ENCODE measurements around the gene NOXO1.
"Not testable (repeated sequence)": the region's sequence is repeated elsewhere in the genome, so short reads cannot be mapped to it uniquely, and the experiment has no call there.

The NOXO1 gene

GRCh38 chr16:1981398-1981836 lies at the start of gene NOXO1:
TSS of gene NOXO1 (minus strand) at chr16:1981469. CDS start at chr16:1981179, 290 bp downstream.
- no peak for DNase-seq (ENCODE audit: low read depth, low spot score)

GRCh38 chr16:2030036-2030435 lies 48.8 kb upstream of the NOXO1 start:
- DNase-seq (ENCODE audit: low read depth, low spot score) = no peak

- DNase-seq (ENCODE audit: low read depth, low spot score) = no peak
These were observed 48.1 kb upstream of the NOXO1 start for GRCh38 chr16:2029350-2029749.

- no peak for DNase-seq (ENCODE audit: low read depth, low spot score)
These were observed 47.5 kb upstream of the NOXO1 start for GRCh38 chr16:2028620-2029220.

- DNase-seq (ENCODE audit: low read depth, low spot score) = no peak
These were observed 46.9 kb upstream of the NOXO1 start for GRCh38 chr16:2028146-2028545.

- no peak for DNase-seq (ENCODE audit: low read depth, low spot score)
These were observed 46.0 kb upstream of the NOXO1 start for GRCh38 chr16:2027024-2028010.

- DNase-seq (ENCODE audit: low read depth, low spot score) = no peak
These were observed 45.3 kb upstream of the NOXO1 start, which contains the start of gene NHERF2 for GRCh38 chr16:2026461-2027023. TSS of gene NHERF2 (plus strand) at chr16:2026902. CDS start at chr16:2027006, 104 bp downstream.

- DNase-seq (ENCODE audit: low read depth, low spot score) = no peak
These were observed 44.7 kb upstream of the NOXO1 start for GRCh38 chr16:2025878-2026460.

GRCh38 chr16:2025251-2025650 lies 44.0 kb upstream of the NOXO1 start:
- DNase-seq (ENCODE audit: low read depth, low spot score) = no peak

- no peak for DNase-seq (ENCODE audit: low read depth, low spot score)
These were observed 42.8 kb upstream of the NOXO1 start for GRCh38 chr16:2024032-2024420.

GRCh38 chr16:2023092-2024031 lies 42.1 kb upstream of the NOXO1 start:
- DNase-seq (ENCODE audit: low read depth, low spot score) = no peak

GRCh38 chr16:2022723-2023091 lies 41.4 kb upstream of the NOXO1 start:
- no peak for DNase-seq (ENCODE audit: low read depth, low spot score)

GRCh38 chr16:2019921-2020831 lies 38.9 kb upstream of the NOXO1 start:
- DNase-seq (ENCODE audit: low read depth, low spot score) = no peak

- no peak for DNase-seq (ENCODE audit: low read depth, low spot score)
These were observed 38.2 kb upstream of the NOXO1 start, which contains the start of gene NPW for GRCh38 chr16:2019518-2019920. TSS of gene NPW (plus strand) at chr16:2019785.

GRCh38 chr16:2016407-2016922 lies 35.2 kb upstream of the NOXO1 start:
- no peak for DNase-seq (ENCODE audit: low read depth, low spot score)

- DNase-seq (ENCODE audit: low read depth, low spot score) = no peak
These were observed 34.6 kb upstream of the NOXO1 start for GRCh38 chr16:2015947-2016208.

- DNase-seq (ENCODE audit: low read depth, low spot score) = no peak
These were observed 34.1 kb upstream of the NOXO1 start for GRCh38 chr16:2015117-2015946.

- no peak for DNase-seq (ENCODE audit: low read depth, low spot score)
These were observed 32.3 kb upstream of the NOXO1 start for GRCh38 chr16:2013527-2013926.

GRCh38 chr16:2011726-2012125 lies 30.5 kb upstream of the NOXO1 start:
- not testable (repeated sequence) for DNase-seq (ENCODE audit: low read depth, low spot score)

All from brain pericyte (primary cell).